OCI-LY7 (cell line): ENCODE results near the gene IFT43. TPM values are rescaled to one million over a fixed set of nuclear protein-coding genes. Genes with fewer than 3 reads are reported as not detected.

Experiments
- BruUV-seq: library from RNA; stranded (reverse); fragments of 400-500 nt; replicated peaks from 2 replicates; lab custom pipeline; 2021; lab: Mats Ljungman, UMichigan
- CTCF ChIA-PET: fragments of 300-600 bp; sonication (Branson Sonifier 250); formaldehyde crosslinking; loops from one replicate; lab custom pipeline; 2022; ENCODE audit warnings: antibody characterized with exemption; ENCODE audit not compliant: unreplicated experiment; lab: Charles Lee
- POLR2A ChIA-PET: fragments of 300-600 bp; sonication (Branson Sonifier 250); formaldehyde crosslinking; loops from one replicate; lab custom pipeline; 2022; ENCODE audit warnings: antibody characterized with exemption; lab: Charles Lee
- DNase-seq: peaks from one replicate; pipeline ENCODE4 v3.0.0-alpha.2; 2015; ENCODE audit warnings: low spot score
- H2AFZ ChIP-seq: fragments of 200-600 bp; sonication (generic), shearing (Covaris generic); 2 replicates; pipeline ENCODE4 v1.6.1; 2014; ENCODE audit warnings: mild to moderate bottlenecking, antibody characterized with exemption, low read length, moderate library complexity
- H3K27ac ChIP-seq: fragments of 200-600 bp; sonication (generic); 2 replicates; pipeline ENCODE4 v1.5.1; 2014; ENCODE audit warnings: mixed run types, low read depth, mild to moderate bottlenecking, moderate library complexity, low read length, inconsistent platforms; ENCODE audit not compliant: poor library complexity, severe bottlenecking
- H3K36me3 ChIP-seq: fragments of 200-600 bp; sonication (generic); 2 replicates; pipeline ENCODE4 v1.6.1; 2014; ENCODE audit warnings: mild to moderate bottlenecking, antibody characterized with exemption, low read length, moderate library complexity, mixed read lengths; ENCODE audit not compliant: insufficient read depth
- H3K4me1 ChIP-seq: fragments of 200-600 bp; sonication (generic); 2 replicates; pipeline ENCODE4 v1.5.1; 2014; ENCODE audit warnings: mild to moderate bottlenecking, low read length; ENCODE audit not compliant: insufficient read depth, poor library complexity, severe bottlenecking
- H3K4me2 ChIP-seq: fragments of 200-600 bp; sonication (generic); 2 replicates; pipeline ENCODE4 v1.6.1; 2014; ENCODE audit warnings: mild to moderate bottlenecking, low read length
- H3K4me3 ChIP-seq: fragments of 200-600 bp; sonication (generic); 2 replicates; pipeline ENCODE4 v1.5.1; 2014; ENCODE audit warnings: mild to moderate bottlenecking, low read depth, low read length; ENCODE audit not compliant: poor library complexity, severe bottlenecking
- H3K79me2 ChIP-seq: fragments of 200-600 bp; sonication (generic); 2 replicates; pipeline ENCODE4 v1.6.1; 2016; ENCODE audit warnings: low read depth, mild to moderate bottlenecking, low read length, moderate library complexity, mixed read lengths; ENCODE audit not compliant: insufficient read depth
- H3K9me2 ChIP-seq: fragments of 200-600 bp; sonication (generic); 2 replicates; pipeline ENCODE4 v1.6.1; 2016; ENCODE audit warnings: mild to moderate bottlenecking, low read length, mixed read lengths; ENCODE audit not compliant: insufficient read depth
- H3K9me3 ChIP-seq: fragments of 200-600 bp; sonication (generic); 2 replicates; pipeline ENCODE4 v1.6.1; 2014; ENCODE audit warnings: mild to moderate bottlenecking, mixed run types, low read length, mixed read lengths
- H4K20me1 ChIP-seq: fragments of 200-600 bp; sonication (generic); 2 replicates; pipeline ENCODE4 v1.6.1; 2014; ENCODE audit warnings: mild to moderate bottlenecking, antibody characterized with exemption, low read length, moderate library complexity, mixed read lengths; ENCODE audit not compliant: insufficient read depth
- EZH2phosphoT487 ChIP-seq: fragments of 200-600 bp; sonication (generic); IDR thresholded peaks from 2 replicates; pipeline ENCODE4 v1.6.1; 2018; ENCODE audit warnings: low read depth, borderline replicate concordance, mild to moderate bottlenecking, mixed run types, antibody characterized with exemption, low read length, moderate library complexity, mixed read lengths
- intact Hi-C: fragments of 100-400 bp; cut with micrococcal nuclease; formaldehyde crosslinking; loops from one replicate; pipeline ENCODE4 v1.10.0; 2022; ENCODE audit not compliant: unreplicated experiment
- total RNA-seq, 2 experiments: library from RNA; depleted of rRNA in 1 of 2; stranded (reverse); fragments of >200 nt in 1 of 2; shearing (Covaris generic) in 1 of 2; gene quantifications; 2 replicates each; pipeline ENCODE4 v1.2.3, GENCODE V29; 2014 to 2022
- TF ChIP-seq, protein P1 (sequence below): fragments of 200-600 bp; sonication (generic); conservative IDR thresholded peaks from 2 replicates; pipeline ENCODE4 v1.5.1; 2014; ENCODE audit warnings: mild to moderate bottlenecking, antibody characterized with exemption, low read length, moderate library complexity, mixed read lengths

IFT43 gene
- total RNA-seq, 2 experiments from 2014 or later: 9.3 to 13.6 TPM

DNA sequence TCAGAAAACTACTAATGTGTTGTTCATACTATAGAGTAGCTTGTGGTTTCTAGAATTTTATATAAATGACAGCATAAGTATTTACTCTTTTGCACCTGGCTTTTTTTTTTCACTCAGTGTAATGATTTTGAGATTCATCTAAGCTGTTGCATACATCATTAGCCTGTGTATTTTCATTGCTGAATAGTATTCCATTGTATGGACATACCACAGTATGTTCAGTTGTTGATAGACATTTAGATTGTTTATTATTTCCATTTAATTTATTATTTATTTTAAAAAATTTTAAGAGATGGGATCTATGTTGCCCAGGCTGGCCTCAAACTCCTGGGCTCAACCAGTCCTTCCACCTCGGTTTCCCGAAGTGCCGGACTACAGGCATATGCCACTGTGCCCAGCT is 80.0 kb downstream of the IFT43 start:
- Histone ChIP-seq H3K79me2 (no peaks in the 10 kb centered on the region), H3K36me3 (no peaks in the 10 kb centered on the region), H3K9me2 (no peaks in the 10 kb centered on the region), H2AFZ (no peak overlapping the region), H3K4me2 (no peak overlapping the region), H3K27ac (no peak overlapping the region), H4K20me1 (no peaks in the 10 kb centered on the region), H3K9me3 (no peaks in the 10 kb centered on the region), H3K4me1 (no peaks in the 10 kb centered on the region), H3K4me3 (no peak overlapping the region)
- no peak for TF ChIP-seq EZH2phosphoT487
- TF ChIP-seq, protein P1, sequence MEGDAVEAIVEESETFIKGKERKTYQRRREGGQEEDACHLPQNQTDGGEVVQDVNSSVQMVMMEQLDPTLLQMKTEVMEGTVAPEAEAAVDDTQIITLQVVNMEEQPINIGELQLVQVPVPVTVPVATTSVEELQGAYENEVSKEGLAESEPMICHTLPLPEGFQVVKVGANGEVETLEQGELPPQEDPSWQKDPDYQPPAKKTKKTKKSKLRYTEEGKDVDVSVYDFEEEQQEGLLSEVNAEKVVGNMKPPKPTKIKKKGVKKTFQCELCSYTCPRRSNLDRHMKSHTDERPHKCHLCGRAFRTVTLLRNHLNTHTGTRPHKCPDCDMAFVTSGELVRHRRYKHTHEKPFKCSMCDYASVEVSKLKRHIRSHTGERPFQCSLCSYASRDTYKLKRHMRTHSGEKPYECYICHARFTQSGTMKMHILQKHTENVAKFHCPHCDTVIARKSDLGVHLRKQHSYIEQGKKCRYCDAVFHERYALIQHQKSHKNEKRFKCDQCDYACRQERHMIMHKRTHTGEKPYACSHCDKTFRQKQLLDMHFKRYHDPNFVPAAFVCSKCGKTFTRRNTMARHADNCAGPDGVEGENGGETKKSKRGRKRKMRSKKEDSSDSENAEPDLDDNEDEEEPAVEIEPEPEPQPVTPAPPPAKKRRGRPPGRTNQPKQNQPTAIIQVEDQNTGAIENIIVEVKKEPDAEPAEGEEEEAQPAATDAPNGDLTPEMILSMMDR: no peak
- no TSS peak for BruUV-seq
- DNase-seq: no peak
- intact Hi-C loops: no loop called here
- ChIA-PET POLR2A (interaction anchor here (0.6 kb wide), 1 partner anchor 350 kb away, joined by 3 read pairs; no protein-coding TSS in a partner anchor), CTCF (no interaction called here)

DNA sequence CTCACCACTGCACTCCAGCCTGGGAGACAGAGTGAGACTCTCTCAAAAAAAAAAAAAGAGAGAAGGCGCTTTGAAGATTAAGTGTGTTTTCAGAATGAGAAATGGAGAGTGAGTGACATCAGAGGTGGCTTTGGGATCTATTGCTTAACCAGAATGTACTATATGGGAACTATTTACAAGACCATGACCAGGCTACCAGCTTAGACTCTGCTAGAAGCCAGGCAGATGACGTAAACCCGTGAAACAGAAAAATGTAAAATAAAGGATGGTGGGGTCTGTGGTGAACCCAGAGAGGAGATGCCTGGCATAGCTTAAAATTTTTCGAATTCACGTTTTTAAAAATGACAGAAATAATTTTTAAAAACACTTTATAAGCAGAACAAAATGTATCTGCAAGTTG is 82.0 kb downstream of the IFT43 start:
- ChIA-PET POLR2A (interaction anchor here (0.6 kb wide), 1 partner anchor 291 kb away, joined by 3 read pairs; no protein-coding TSS in a partner anchor), CTCF (no interaction called here)
- H3K4me2 ChIP-seq: no peak overlapping the region
- H4K20me1 ChIP-seq: no peaks in the 10 kb centered on the region
- no peaks in the 10 kb centered on the region for H3K9me2 ChIP-seq
- no TSS peak for BruUV-seq
- no peak overlapping the region for H3K27ac ChIP-seq
- no peaks in the 10 kb centered on the region for H3K36me3 ChIP-seq
- intact Hi-C loops: no loop called here
- no peak overlapping the region for H3K4me3 ChIP-seq
- no peaks in the 10 kb centered on the region for H3K4me1 ChIP-seq
- H3K79me2 ChIP-seq: no peaks in the 10 kb centered on the region
- H2AFZ ChIP-seq: no peak overlapping the region
- H3K9me3 ChIP-seq: no peaks in the 10 kb centered on the region
- TF ChIP-seq, protein P1: no peak
- no peak for TF ChIP-seq EZH2phosphoT487
- DNase-seq: no peak

DNA sequence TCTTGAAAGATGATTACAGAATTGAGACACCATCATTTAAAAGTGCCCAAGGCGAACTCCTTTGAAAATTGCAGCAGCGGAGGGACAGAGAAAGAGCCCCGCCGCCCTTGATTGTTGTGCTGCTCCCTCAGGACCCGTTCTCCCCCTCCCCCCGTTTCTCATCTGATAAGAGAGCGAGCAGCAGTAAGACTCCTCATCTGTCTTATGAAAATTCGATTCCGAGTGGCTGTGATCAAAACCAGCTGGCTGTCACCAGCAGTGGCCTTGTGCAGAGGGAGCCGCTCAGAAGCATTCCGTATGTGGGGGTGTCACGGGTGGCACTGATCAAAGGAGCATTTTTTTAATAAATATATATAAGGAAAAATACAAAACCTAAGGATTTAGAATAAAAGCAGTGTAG is 88.2 kb downstream of the IFT43 start:
- no peaks in the 10 kb centered on the region for H4K20me1 ChIP-seq
- H3K9me3 ChIP-seq: no peaks in the 10 kb centered on the region
- no peaks in the 10 kb centered on the region for H3K9me2 ChIP-seq
- H2AFZ ChIP-seq: no peak overlapping the region
- no TSS peak for BruUV-seq
- H3K79me2 ChIP-seq: no peaks in the 10 kb centered on the region
- intact Hi-C loops: no loop called here
- no peak overlapping the region for H3K4me3 ChIP-seq
- no peak overlapping the region for H3K4me2 ChIP-seq
- POLR2A ChIA-PET: interaction anchor here (0.6 to 0.7 kb wide), 2 partner anchors 11 to 21 kb away, joined by 3 to 4 read pairs; no protein-coding TSS in a partner anchor
- no peaks in the 10 kb centered on the region for H3K4me1 ChIP-seq
- no peak overlapping the region for H3K27ac ChIP-seq
- H3K36me3 ChIP-seq: no peaks in the 10 kb centered on the region
- no peak for TF ChIP-seq EZH2phosphoT487
- TF ChIP-seq, protein P1: no peak
- no peak for DNase-seq
- CTCF ChIA-PET: no interaction called here
